Motor neuron (in vitro differentiated cells): ENCODE results near the gene FAM78A. TPM values are rescaled to one million over a fixed set of nuclear protein-coding genes. Genes with fewer than 3 reads are reported as not detected.
A peak's percentile ranks its signal among the peaks of the same experiment; 100 is the strongest.

Source experiments
- ATAC-seq, 8 experiments: fragments of 200-7000 bp; cut with Tn5 transposase; replicated peaks in 6 of 8; 2 replicates each; pipeline ENCODE4 v1.8.0; 2021; ENCODE audit warnings: mild to moderate bottlenecking in 8 of 8, moderate library complexity in 8 of 8
- H3K27ac ChIP-seq, 2 donors: fragments of 250-450 bp; sonication (Bioruptor Pico); 2 replicates each; pipeline ENCODE4 v1.9.0; 2021; ENCODE audit warnings: antibody characterized with exemption in 2 of 2, mild to moderate bottlenecking in 2 of 2, moderate library complexity in 1 of 2
- H3K4me1 ChIP-seq, 2 donors: fragments of 250-450 bp; sonication (Bioruptor Pico); replicated peaks in 1 of 2; 2 replicates each; pipeline ENCODE4 v1.6.1; 2021; ENCODE audit warnings: antibody characterized with exemption in 2 of 2, mild to moderate bottlenecking in 2 of 2, moderate library complexity in 1 of 2
- H3K4me3 ChIP-seq, 5 donors: fragments of 250-450 bp; sonication (Bioruptor Pico); 2 replicates each; pipeline ENCODE4 v1.9.0; 2021; ENCODE audit warnings: antibody characterized with exemption in 5 of 5, mild to moderate bottlenecking in 5 of 5, moderate library complexity in 4 of 5
- WGBS, 10 experiments: fragments of 450-650 bp; shearing (Covaris generic); methylation state at CpG; one replicate each; pipeline ENCODE4 v1.0.0; 2022; 5-methylcytosine and 5-hydroxymethylcytosine counted together
- in situ Hi-C, 9 experiments: fragments of 400-800 bp; cut with MboI; loops; one replicate each; pipeline ENCODE4 v1.15.0; 2021; ENCODE audit warnings: low sequenced_read_pairs in 9 of 9, low pct_unique_long_range_greater_than_20kb in 2 of 9; ENCODE audit not compliant: unreplicated experiment in 9 of 9
- total RNA-seq, 8 experiments: library from RNA; unstranded; fragments of 300-600 nt; gene quantifications; 2 replicates each; pipeline versions ENCODE4 v1.2.3 to v1.2.4, GENCODE V29; 2022

FAM78A gene
- total RNA-seq, 8 experiments from 2014 or later: 0.50 to 1.5 (median 0.88) TPM

DNA sequence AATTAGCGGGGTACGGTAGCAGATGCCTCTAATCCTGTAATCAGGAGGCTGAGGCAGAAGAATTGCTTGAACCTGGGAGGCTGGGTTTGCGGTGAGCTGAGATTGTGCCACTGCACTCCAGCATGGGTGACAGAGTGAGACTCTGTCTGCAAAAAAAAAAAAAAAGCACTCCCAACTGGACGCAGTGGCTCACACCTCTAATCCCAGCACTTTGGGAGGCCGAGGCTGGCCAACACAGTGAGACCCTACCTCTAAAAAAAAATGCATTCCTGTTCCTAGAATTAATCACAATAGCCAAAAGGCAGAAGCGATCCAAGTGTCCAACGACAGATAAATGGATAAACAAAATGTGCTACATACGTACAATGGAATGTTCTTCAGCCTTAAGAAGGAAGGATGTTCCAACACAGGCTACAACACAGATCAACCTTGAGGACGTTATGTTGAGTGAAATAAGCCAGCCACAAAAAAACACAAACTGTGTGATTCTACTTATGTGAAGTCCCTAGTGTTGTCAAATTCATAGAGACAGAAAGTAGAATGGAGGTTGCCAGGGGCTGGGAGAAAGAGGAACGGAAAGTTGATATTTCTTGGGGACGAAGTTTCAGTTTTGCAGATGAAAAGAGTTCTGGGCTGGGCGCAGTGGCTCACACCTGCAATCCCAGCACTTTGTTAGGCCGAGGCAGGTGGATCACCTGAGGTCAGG is 13.8 kb downstream of the FAM78A start:
- Histone ChIP-seq H3K4me1 (peaks cover 0 to 2% of the 10 kb centered on the region in 2 donors), H3K4me3 (no peak overlapping the region), H3K27ac (no peak overlapping the region)
- 68 to 99% (median 89%) methylated on average over 2 to 12 of the region's 13 CpGs for WGBS, 10 experiments
- no peak for ATAC-seq
- in situ Hi-C loops: no loop called here

- peak overlapping the region; percentile 28 to 65 for H3K27ac ChIP-seq
- in situ Hi-C loops: no loop called here
Measured at GRCh38 chr9:131260751-131261452, 15.4 kb downstream of the FAM78A start.

GRCh38 chr9:131259916-131260597 is 16.3 kb downstream of the FAM78A start:
- Histone ChIP-seq H3K27ac (peak overlapping the region; percentile 28 to 65), H3K4me1 (peaks cover 0 to 2% of the 10 kb centered on the region in 2 donors), H3K4me3 (no peak overlapping the region)
- ATAC-seq: no peak
- 65 to 90% (median 73%) methylated on average over 2 to 10 of the region's 20 CpGs; no CpG with 5 or more reads in 4 of the 10 experiments for WGBS, 10 experiments
- in situ Hi-C loops: no loop called here

More at GRCh38 chr9:131260751-131261452, 15.4 kb downstream of the FAM78A start:
- ATAC-seq: no peak
- 60 to 84% (median 78%) methylated on average over 1 to 15 of the region's 33 CpGs; no CpG with 5 or more reads in 7 of the 10 experiments for WGBS, 10 experiments
- Histone ChIP-seq H3K4me3 (no peak overlapping the region), H3K4me1 (peaks cover 0 to 2% of the 10 kb centered on the region in 2 donors)

DNA sequence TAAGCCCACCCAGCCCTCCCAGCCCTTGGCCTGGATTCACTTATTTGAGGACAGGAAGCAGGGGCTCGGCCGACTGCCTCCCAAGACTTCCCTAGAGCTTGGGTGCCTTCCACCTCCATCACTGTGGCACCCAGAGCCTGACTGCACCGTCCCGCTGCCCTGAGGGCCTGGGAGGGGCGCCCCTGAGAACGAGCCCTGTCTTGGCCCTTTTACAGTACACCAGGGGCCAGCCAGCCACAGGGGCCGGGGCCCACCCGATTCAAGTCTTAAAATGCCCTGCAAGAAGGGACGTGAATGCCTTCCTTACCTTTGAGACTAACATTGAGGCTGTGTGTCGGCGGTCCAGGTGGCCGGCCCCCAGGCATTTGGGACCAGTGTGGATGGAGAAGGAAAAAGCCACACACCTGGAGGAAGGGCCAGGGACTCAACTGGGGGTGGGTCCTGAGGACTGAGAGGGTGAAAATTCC is 16.8 kb downstream of the FAM78A start:
- no peak overlapping the region for H3K27ac ChIP-seq

DNA sequence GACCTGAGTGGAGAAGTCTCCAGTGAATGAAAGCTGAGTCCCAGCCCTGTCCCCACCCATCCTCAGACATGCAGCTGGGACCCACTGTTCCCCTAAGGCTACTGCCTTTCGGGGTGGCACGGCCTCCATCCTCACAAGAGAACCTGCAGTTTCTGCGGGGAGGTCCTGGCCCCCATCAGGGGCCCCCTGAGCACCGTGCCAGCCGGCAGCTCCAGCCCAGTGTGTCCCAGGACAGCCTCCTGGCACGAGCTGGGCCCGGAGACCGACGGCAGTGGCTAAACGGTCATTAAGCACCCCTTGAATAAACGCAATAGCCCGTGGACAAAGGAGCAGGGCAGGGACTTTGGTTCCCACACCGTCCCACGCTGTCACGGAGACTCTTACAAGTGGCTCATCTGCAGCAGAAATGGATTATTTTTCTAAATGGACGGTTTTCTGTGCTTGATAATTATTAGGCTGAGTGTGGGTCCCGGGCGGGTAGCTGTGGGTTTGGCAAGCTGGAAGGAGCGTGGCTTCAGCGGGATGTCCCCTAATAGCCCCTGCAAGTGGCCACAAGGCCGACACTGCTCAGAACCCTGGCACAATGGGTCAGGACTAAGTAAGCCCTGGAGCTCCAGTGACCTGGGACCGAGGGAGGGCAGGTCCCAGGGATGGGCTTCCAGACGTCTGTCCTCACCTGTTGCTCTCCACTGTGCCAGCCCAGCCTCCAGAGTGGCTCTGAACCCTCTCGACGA is 17.4 kb downstream of the FAM78A start:
- peak in 1 of 8 experiments; percentile 28 for ATAC-seq
- WGBS, 10 experiments: 69 to 87% (median 79%) methylated on average over 3 to 7 of the region's 25 CpGs; no CpG with 5 or more reads in 5 of the 10 experiments
- Histone ChIP-seq H3K4me3 (no peak overlapping the region), H3K4me1 (peaks cover 0 to 6% of the 10 kb centered on the region in 2 donors), H3K27ac (peak overlapping the region in 1 of 2 donors; percentile 39)
- in situ Hi-C loops: no loop called here

More for the DNA sequence above, 16.8 kb downstream of the FAM78A start:
- peaks cover 0 to 2% of the 10 kb centered on the region in 2 donors for H3K4me1 ChIP-seq
- in situ Hi-C loops: no loop called here
- 87 to 100% methylated on average over 1 to 7 of the region's 12 CpGs; no CpG with 5 or more reads in 8 of the 10 experiments for WGBS, 10 experiments
- no peak for ATAC-seq
- no peak overlapping the region for H3K4me3 ChIP-seq

- Histone ChIP-seq H3K4me3 (no peak overlapping the region), H3K27ac (peak overlapping the region in 1 of 2 donors; percentile 39), H3K4me1 (peaks cover 0 to 7% of the 10 kb centered on the region in 2 donors)
- 0 to 80% (median 57%) methylated on average over 1 to 9 of the region's 15 CpGs; no CpG with 5 or more reads in 5 of the 10 experiments for WGBS, 10 experiments
- in situ Hi-C loops: no loop called here
- peak in 1 of 8 experiments; percentile 26 for ATAC-seq
Measured at GRCh38 chr9:131258186-131258585, 18.1 kb downstream of the FAM78A start.

DNA sequence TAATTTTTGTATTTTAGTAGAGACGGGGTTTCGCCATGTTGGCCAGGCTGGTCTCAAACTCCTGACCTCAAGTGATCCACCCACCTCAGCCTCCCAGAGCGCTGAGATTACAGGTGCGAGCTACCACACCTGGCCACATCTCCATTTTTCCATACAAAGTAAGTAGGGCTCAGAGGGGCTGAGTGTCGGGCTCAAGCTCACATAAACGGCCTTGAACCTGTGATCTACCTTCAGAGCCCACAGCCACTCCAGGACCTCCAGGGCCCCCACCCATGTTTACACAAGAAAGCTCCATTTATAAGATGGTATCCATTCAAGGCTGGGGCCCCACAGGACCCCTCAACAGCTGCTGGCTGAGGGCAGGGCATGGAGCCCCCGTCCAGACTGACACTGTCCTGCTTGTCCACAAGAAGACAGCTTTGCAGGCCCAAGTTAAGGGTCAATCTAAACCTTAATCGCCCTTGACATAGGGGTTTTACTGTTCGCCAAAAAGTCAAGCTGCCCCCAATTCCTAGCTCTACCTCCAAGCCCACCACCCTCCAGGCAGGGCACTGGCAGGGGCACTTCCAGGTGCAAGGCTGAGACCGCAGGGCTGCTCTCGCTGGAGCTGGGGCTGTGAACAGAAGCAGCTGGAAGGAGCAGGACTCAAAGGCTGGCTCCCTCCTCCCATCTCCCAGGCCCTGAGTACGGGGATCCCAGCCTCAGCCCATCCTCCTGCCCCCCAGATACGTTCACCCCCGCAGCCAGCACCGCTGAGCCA is 18.9 kb downstream of the FAM78A start:
- Histone ChIP-seq H3K4me3 (no peak overlapping the region), H3K27ac (no peak overlapping the region), H3K4me1 (peaks cover 0 to 7% of the 10 kb centered on the region in 2 donors)
- 77 to 100% (median 91%) methylated on average over 1 to 9 of the region's 15 CpGs; no CpG with 5 or more reads in 4 of the 10 experiments for WGBS, 10 experiments
- in situ Hi-C loops: no loop called here
- ATAC-seq: no peak

GRCh38 chr9:131255676-131256197 is 20.6 kb downstream of the FAM78A start:
- peak overlapping the region in 1 of 2 donors; percentile 60 for H3K27ac ChIP-seq
- peaks cover 0 to 7% of the 10 kb centered on the region in 2 donors for H3K4me1 ChIP-seq
- in situ Hi-C loops: no loop called here
- H3K4me3 ChIP-seq: no peak overlapping the region
- 20 to 100% (median 95%) methylated on average over 1 to 6 of the region's 8 CpGs; no CpG with 5 or more reads in 1 of the 10 experiments for WGBS, 10 experiments
- ATAC-seq: peak in 1 of 8 experiments; percentile 3

GRCh38 chr9:131254626-131255025 is 21.7 kb downstream of the FAM78A start:
- Histone ChIP-seq H3K4me3 (no peak overlapping the region), H3K4me1 (peaks cover 0 to 5% of the 10 kb centered on the region in 2 donors), H3K27ac (no peak overlapping the region)
- no peak for ATAC-seq
- in situ Hi-C loops: no loop called here
- 76 to 100% (median 91%) methylated on average over 2 to 10 of the region's 14 CpGs; no CpG with 5 or more reads in 2 of the 10 experiments for WGBS, 10 experiments

- Histone ChIP-seq H3K27ac (peak overlapping the region; percentile 26 to 59), H3K4me1 (peaks cover 0 to 5% of the 10 kb centered on the region in 2 donors), H3K4me3 (no peak overlapping the region)
- ATAC-seq: peak in 5 of 8 experiments; percentile 36 to 72 (median 55)
- 0 to 100% (median 75%) methylated on average over 1 to 11 of the region's 14 CpGs; no CpG with 5 or more reads in 2 of the 10 experiments for WGBS, 10 experiments
- in situ Hi-C loops: no loop called here
Measured at GRCh38 chr9:131253891-131254491, 22.3 kb downstream of the FAM78A start.

DNA sequence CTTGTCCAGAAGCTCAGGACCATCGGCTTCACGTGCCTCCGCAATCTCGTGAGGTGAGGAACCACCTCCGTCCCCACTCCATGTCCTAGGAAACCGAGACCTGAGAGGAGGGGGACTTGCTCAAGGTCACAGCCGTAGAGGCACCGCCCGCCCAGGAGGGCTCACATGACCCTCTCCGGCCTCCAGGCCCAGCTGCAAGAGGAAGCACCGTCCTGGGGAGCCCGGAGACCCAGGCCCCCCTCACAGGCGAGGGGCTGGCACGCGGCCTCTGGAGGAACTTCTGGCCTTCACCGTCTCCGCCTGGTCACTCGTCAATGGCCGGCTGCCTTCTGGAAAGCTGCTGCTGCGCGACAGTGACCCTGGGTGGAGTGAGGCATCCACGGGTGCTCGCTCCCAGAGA is 24.2 kb downstream of the FAM78A start:
- no peak overlapping the region for H3K4me3 ChIP-seq
- 62 to 100% (median 76%) methylated on average over 4 to 9 of the region's 23 CpGs; no CpG with 5 or more reads in 7 of the 10 experiments for WGBS, 10 experiments

More for the DNA sequence above, 24.2 kb downstream of the FAM78A start:
- Histone ChIP-seq H3K27ac (peak overlapping the region in 1 of 2 donors; percentile 27), H3K4me1 (peaks cover 0 to 5% of the 10 kb centered on the region in 2 donors)
- ATAC-seq: no peak
- in situ Hi-C loops: no loop called here
